Islet precursor cell (in vitro differentiated cells): ENCODE measurements around the gene SMCO3.

Experiments
- DNase-seq: peaks from one replicate; pipeline ENCODE4 v3.0.0-alpha.2; 2018

Gene SMCO3

DNA sequence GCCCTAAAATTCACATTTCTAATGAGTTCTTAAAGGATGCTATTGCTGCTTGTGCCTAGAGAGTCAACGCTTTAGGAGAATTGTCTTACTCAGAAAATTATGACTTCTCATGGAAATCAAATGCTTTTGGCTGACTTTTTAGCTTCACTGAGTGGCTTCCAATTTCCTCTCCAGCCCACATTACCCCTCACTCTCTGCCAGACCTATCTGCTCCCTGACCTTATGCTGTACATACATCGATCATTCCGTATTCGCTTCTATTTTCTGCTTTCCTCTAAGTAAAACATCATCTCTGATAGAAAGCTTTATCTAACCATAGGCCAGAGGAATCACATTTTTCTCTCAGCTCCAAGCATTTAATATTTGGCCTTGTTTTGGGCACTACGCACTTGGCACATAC, 12.5 kb upstream of the SMCO3 start:
- no peak for DNase-seq

DNA sequence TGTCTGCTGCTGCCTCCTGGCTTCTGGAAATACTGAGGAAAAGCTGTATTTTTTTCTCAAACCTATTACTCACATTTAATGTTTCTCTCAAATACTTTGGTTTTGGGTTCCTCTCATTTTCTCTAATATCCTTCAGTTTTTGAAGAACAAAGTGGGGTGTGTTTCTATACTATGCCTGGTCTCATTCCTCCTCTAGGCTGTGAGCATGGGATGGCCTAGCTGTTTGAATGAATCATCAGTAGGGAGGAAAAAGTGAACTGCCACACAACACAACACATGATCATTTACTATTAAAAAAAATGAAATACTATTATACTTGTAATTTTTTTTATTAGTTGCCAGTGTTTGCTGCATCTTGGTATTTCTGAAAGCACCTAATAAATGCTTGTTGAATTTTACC, 11.3 kb upstream of the SMCO3 start:
- no peak for DNase-seq

DNA sequence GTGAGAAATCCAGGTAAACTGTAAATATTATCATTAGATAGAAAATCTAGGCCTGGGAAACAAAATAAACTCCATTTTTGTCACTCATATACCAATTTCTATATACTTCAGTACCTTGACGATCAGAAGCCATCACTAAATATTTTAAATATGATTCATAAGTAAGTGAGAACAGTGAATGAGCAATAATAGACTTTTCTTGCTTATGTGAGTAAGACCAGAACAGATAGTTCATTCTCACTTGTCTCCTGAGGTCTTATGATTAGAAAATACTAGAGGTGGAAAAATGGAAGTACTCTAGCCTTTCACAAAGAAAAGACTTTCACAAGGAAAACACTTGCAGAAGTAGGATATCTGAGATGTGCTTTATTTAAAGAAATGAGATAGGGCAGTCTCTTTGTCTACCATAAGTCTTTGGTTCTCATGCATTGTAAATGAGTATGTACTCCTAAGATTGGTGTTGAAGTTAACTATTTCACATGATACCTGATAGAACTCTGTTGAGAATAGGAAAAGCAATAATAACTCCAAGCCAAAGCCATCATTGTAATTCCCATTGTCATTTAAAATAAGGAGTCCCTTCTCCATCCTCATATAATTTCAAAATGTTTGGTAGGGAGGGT, 10.1 kb upstream of the SMCO3 start:
- no peak for DNase-seq

DNA sequence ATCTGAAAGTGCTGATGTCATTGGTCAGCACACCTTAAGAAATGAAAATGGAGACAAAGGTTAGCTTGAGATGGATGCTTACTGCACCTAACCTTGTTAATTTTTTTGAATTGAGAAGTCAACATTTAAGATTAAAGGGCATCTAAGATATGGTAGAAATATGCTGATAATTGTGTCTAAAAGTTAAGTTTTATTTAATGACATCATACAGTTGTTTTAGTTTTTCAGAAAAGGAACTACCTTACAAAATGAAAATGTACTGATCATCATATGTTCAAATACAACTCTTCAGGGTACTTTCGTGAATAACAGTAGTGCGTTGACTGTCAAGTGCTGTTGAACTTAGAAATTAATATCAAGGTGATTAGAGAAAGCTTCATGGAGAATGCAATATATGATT, 2.5 kb downstream of the SMCO3 start:
- DNase-seq, result no peak

DNA sequence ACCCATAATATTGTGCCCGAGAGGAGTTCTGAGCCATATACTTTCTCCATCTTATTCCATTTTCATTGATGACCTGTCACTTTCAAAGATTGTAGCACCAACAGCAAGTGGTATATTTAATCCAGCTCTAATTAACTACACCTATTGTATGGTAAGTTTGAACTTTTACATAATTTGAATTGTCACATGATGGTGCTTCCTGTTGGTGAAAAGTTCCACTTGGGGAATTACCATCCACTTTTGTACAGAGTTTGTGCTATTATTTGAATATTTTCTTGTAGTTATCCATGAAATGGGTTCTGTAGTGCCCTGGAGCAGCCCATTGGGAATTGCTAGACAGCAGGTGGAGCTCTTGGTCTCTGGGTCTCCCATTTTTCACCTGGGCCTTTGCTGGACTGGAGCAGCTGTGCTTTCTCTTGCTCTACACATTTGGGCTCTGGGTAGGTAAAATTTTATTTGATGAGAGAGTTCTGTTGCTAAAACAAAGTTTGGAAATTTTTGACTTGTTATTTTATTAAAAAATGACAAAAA, 3.0 kb downstream of the SMCO3 start:
- DNase-seq, result peak; percentile 79

DNA sequence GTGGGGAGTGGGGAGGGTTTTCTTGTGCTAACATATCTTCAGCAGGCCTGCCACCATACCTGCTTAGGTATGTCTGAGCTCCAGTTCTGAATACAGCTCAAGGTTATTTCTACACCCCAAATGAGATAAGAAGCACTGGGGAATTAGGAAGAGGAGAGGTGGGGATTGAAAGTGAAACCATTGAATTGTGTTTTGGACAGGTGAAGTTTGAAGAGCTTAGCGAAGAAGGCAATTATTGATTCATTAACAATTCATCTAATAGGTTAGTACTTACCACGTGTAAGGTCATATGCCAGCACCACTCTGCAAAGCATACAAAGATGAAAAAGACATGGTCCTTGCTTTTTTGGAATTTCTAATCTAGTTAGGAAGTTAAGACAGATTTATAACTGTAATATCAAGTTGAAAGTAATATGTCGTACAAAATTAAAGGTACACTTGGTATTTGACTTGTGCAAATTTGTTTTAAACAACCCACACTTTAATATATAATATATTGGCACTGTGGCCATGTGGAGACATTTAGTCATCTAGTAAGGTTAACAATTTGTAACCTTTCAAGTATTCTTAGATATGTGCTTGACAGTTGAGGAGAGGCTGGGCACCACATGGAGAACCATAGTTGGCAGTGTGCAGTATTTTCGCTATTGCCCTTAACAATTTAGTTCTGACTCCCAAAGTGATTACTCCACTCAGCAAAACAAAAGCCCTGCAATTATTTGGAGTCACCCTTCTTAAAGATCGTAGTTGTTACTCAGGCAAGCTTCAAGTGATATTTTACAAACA, 3.6 kb downstream of the SMCO3 start:
- DNase-seq, result no peak

DNA sequence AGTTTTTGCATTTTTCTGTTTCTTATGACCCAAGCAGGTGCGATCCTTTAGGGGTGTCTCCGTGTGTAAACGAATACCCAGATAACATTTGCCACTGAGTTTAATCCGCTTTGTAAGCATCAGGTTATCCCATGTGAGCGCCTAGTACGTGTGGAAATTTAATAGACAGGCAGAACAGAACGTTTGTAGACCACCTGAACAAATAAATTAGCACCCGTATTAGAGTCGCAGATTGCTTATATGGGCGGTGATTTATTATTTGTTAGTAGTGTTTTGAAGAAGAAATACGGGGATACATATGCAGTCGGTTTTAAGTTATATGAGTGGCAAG, 10.2 kb downstream of the SMCO3 start:
- no peak for DNase-seq

DNA sequence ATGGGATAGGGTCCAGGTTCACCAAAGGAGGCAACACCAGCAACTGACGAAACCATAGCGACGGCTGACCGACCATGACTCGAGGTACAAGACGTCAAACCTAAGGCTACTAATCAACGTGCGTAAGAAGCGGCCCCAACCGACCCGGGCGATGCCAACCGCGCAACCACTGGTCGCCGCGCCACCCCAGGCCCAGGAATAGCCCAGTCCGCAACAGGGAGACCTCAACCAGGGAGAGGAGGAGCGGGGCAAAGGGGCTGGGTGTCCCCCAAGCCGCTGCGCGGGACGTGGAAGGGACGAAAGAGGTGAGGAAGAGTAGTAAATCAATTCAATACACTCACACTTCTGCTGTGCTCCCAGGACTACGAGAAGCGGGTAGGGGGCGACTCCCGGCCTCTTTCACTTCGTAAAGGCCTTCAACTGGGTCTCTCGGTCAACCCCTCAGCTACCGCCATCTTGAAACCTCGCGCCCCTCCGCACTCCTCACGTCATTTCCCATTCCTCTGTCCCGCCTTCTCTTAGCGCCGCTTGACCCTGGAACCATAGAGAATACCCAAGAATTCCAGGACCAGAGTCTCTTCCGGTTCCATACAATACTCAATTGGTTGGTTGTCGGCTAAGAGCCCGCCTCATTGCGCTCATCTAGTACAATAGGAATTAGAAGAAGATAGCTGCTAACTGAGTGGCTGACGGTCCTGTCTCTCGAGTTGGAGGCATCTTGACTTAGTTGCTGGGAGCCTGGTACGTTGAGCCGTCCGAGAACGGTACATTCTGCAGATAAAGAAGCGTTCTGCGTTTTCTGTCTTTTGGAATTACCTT, 10.8 kb downstream of the SMCO3 start, which contains the start of the genes C12orf60 and WBP11:
TSS of gene C12orf60 (plus strand) at position 660 of the 819 bp plus-strand sequence. CDS start 19,266 bp downstream, outside the sequence.
TSS of gene WBP11 (minus strand) at position 468 of the 819 bp plus-strand sequence. CDS start 2,095 bp downstream, outside the sequence.
- DNase-seq, result peak; percentile 100

DNA sequence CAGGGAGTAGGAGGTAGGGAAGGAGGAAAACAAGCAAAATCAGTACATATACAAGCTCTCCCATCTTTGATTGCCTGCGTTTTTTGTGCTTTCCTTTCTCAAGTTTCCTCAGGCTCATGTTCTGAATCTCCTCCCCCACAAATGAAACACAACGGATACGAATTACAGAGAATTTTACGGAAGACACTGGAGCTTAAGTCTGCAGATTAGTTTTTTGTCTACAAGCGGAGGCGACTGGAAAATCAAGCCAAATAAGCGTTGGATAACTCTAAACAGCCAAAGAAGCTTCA, 11.3 kb downstream of the SMCO3 start:
- no peak for DNase-seq

DNA sequence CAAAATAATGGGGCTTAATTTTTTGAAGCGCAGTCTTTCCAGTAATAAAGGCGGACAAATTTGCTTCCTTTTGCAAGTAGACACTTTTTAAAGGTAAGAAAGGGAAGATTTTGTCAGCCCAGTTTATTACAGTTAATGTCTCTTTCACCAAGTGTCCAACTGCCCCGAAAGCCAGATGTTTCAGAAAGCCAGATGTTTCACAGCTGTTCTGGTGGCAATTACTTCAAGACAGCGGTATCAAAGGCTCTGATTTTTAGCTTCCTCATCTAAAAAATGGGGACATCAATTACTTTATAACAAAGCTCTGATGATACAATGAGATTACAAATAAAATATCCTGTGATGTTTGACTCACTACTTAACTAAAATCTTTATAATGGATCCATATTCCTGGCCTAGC, 11.7 kb downstream of the SMCO3 start:
- DNase-seq, result no peak

DNA sequence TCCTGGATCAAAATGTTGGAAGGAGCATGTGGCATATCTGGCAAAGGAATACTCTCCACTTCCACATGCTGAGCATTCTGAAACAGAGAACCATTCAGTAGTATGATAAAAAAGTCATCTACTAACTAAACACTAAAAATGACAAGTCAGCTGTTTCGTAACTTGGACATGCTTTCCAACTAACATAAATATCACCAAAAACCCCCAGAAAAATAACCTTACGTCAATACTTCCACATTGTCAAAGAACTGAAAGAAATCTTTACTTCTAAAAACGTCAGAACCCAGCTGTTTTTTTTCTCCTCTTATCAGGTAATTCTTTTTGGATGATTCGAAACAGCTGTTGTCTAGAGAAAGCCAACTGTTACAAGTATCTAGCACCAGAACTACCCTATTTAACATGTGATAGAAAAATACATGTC, 18.9 kb downstream of the SMCO3 start:
- no peak for DNase-seq

DNA sequence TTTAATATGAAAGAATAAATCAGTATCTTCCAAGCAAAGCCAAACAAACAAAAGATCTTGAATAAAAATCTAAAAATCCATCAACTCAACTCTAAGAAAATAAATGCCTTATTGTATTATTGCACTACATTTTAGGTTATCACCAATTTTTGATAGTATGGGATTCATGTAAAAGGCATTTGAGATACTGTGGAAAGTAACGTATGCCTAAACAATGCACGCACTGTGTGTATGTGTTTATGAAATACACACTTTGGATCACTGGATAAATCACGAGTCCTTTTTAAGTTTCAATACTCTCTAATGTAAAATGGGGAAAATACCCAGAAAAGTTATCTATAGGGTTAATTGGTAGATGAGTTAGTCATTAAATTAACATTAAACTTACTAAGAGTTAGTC, 28.4 kb downstream of the SMCO3 start:
- DNase-seq, result no peak

DNA sequence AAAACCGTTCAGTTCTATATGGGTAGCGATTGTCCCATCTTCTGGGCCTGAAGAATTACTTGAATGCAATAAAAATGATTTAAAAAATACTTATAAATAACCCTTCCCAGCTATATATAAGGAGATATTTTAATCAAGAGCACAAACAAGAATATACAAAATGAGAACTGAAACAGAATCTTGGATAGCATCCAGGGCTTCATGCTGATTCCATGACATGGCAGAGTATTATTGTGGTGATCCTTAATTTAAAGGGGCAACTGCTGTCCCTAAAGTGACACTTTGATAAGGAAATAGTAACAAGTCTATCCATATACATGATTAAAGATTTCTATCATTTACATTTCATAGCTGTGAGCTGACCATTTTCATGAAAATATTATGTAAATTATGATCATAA, 29.5 kb downstream of the SMCO3 start:
- no peak for DNase-seq

DNA sequence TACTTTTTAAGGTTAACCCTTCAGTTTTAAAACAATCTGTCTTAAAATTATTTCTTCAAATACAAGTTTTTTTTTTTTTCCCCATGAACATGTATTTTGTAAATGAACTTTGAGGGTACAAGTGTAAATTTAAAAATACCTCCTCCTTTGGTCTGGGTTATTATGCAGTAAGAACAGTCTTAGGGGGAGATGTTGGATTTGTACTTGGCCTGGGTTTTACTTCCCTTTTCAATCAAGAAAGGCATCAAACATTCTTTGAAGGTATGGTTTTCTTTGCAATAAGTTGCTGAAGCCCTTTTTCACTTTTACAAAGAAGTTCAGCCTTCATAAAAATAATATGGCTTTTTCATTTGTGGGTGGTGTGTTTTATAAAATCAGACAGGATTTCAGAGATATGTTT, 31.2 kb downstream of the SMCO3 start:
- no peak for DNase-seq

DNA sequence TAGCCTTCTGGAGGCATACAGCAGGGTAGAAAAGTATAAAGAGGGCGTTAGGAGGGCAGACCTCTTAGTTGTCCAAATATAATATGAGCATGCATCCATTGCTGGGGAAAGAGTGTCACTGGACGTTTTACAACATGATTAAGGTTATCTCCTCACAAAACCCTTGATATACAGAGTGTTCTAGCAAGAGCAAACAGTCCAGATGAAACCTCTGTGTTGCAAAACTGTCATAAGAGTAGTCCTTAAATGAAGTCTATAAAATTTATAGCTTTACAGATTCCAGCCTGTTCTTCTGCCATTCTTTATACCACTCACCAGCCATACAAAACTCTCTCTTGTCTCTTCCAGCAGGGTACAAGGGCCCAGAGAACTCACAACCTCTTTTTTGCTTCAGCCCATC, 32.4 kb downstream of the SMCO3 start:
- DNase-seq, result no peak

DNA sequence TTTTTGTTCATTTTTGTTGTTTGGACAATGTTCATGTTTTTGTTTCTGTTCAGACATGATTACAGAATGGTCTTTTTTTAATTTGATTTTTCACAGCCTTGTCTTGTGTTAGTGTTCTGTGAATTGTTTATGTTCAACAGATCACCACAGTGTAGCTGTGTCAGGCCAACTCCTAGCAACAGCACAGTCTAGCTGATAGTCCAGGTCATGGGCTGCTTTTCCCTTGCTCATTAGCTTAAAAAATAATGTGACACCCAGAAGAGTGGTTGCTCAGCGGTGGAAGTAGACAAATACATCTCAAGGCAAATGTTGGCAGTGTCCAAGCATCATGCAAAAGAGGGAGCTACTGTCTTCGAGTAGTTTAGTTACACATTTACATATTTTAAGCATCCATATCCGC, 33.1 kb downstream of the SMCO3 start:
- no peak for DNase-seq

DNA sequence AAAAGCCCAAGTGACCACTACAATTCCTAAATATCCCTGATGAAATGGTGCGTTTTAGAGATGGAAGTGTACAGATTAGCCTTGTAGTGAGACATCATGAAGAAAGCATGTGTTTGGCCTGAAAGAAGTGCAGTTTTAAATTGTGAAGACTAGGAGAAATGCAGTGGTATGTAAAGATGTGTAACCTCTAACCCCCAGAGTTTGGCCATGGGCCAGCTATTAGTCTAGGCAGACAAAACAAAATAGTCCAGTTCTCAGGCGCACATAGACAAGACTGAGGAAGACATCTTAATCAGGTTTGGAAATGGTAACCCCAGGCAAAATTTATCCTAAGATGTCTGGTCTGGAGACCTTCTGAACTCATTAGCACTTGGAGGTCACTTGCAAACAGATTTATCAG, 34.1 kb downstream of the SMCO3 start:
- DNase-seq, result no peak

DNA sequence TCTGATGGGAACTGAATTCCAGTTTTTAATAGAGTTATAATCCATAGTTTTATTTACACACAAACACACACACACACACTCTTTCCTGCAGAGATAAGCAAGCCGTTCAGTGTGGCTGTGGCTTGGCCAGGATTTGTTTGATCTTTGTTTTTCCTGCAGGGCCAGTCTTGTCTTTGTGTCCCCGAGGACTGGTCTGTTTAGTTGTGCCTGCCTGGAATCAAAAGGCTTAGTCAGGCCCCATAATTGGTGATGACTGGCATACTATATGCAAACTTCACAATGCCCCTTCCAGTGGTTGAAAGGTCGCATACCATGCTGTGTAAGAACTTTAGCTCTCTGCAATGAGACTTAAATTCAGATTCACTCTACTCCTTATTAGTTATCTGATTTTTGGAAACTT, 36.7 kb downstream of the SMCO3 start:
- DNase-seq, result peak; percentile 94

DNA sequence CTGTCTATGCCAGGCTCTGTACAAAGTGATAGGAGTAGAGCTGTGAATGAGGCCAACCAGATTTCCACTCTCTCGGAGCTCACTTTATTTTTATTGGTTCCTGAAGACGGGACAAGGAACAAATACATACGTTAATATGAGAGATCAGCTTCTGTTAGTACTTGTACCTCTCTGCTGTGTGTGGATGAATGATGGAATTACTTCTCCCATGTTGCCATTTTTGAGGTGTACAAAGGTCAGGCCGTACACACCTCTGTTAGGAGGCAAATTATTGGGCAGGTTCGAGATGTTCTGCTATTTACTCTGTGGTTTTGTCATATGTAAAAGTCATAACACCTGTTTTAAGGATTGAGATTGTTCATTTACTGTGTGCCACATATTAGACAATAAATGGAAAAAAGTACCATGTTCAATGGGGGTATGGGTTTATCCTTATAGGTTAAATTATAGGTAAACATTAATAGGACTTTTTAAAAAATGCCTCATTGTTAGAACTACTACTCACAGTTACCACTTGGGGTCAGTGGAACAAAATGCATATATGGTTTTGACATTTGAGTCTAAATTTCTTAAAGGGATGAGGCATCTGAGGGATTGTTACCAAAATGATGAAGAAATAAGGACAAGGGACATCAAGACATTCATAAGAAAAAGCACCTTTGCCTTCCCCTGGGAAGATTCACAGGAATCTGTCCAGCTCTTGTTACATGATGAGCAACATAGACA, 37.6 kb downstream of the SMCO3 start:
- DNase-seq, result no peak

DNA sequence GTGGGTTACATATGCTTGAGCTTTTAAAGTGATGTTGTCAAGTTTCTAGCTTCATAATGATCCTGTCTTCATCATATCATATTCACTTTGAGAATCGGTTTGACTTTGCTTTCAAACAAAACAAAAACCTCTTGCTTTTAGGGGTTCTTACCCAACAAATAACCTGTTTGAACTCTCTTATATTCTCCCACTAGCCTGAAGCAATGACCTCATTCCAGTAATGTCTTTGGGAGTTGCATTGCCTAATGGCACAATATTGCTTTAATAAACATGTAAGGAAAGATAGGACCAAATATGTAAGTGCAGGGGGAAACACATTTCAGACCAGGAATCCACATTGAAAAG, 38.4 kb downstream of the SMCO3 start:
- DNase-seq, result no peak

DNA sequence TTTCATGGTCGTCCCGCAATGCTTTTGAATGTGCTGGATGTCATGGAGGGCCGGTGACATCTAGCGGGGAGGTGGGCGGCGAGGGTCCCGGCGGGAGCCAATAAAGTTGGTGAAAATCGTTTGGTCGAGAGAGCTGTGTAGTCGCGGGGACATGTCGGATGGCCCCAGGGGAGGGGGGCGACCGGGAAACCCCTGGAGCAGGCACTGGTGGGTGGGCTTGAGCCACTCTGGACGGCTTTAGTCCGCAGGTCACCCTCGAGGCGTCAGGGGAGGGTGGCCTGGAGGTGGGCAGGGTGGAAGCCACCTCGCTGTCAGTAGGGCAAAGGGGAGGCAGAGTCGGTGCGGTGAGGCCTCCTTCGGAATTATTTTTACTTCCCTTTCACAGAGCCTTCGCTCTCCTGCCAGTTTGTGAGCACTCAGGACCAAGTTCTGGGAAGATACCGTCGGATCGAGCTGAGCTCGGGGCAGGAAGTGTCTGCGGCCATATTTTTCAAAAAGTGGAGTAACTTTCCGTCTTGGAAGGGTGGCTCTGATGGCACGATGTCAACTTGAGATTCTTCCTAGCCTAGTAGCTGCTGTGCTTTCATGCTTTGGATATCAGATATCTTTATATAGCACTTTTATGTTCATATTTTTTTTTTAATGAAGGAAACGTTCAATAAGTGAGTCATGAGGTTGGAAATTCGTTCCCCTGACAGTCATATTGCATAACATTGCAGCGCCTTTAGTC, 38.9 kb downstream of the SMCO3 start:
- peak; percentile 80 for DNase-seq
